GM12872 (cell line): ENCODE measurements around the gene DDX39A.

Experiments
- CTCF ChIP-seq: IDR thresholded peaks from 3 replicates; pipeline ENCODE4 v1.5.1; 2011; ENCODE audit warnings: low read depth, mild to moderate bottlenecking, low read length, moderate library complexity; ENCODE audit not compliant: insufficient read depth

DDX39A gene

GRCh38 chr19:14450168-14450874, 31.2 kb upstream of the DDX39A start:
- TF ChIP-seq CTCF: no peak

- TF ChIP-seq CTCF: no peak
Measured at GRCh38 chr19:14449321-14449720, 30.2 kb upstream of the DDX39A start.

GRCh38 chr19:14446336-14447036, 27.3 kb upstream of the DDX39A start:
- TF ChIP-seq CTCF: no peak

GRCh38 chr19:14443632-14444216, 24.6 kb upstream of the DDX39A start:
- TF ChIP-seq CTCF: no peak

GRCh38 chr19:14442891-14443631, 23.9 kb upstream of the DDX39A start:
- no peak for TF ChIP-seq CTCF

GRCh38 chr19:14441041-14441938, 22.1 kb upstream of the DDX39A start:
- TF ChIP-seq CTCF: no peak
